Fibroblast of lung (primary cell): ENCODE measurements around the gene FAM24B.

Experiments used
- CTCF ChIP-seq, 2 donors: IDR thresholded peaks in 1 of 2; conservative IDR thresholded peaks in 1 of 2; 1 replicate in 1 of 2; 2 replicates in 1 of 2; pipeline ENCODE4 v1.5.1; 2011 to 2012; ENCODE audit warnings: low read length in 2 of 2, control low read depth in 1 of 2, inconsistent platforms in 1 of 2, low read depth in 1 of 2, mild to moderate bottlenecking in 1 of 2
- EZH2 ChIP-seq: IDR thresholded peaks from 2 replicates; pipeline ENCODE4 v1.5.1; 2012; ENCODE audit warnings: low read length, control low read depth, mild to moderate bottlenecking; ENCODE audit errors: missing control alignments

GRCh38 chr10:122915700-122916099 is 36.3 kb upstream of the FAM24B start:
- no peak for TF ChIP-seq CTCF (conservative IDR thresholded peaks at IDR 0.05 in 1 of 2, IDR thresholded peaks at IDR 0.05 in 1 of 2; ENCODE audit: low read depth in 1 of 2, low read length in 2 of 2)
- no peak for TF ChIP-seq EZH2
